Smooth muscle cell (in vitro differentiated cells): ENCODE measurements around the gene GRIN3B. TPM values are rescaled to one million over a fixed set of nuclear protein-coding genes. Genes with fewer than 3 reads are reported as not detected.
A peak's percentile ranks its signal among the peaks of the same experiment; 100 is the strongest.

Experiments used
- DNase-seq: peaks from one replicate; lab custom pipeline; 2025; ENCODE audit not compliant: unreplicated experiment; lab: John Stamatoyannopoulos, UW
- H2AFZ ChIP-seq: fragments of 200-600 bp; sonication (generic); 2 replicates; pipeline ENCODE4 v1.6.0; 2016; ENCODE audit warnings: antibody characterized with exemption, low read depth, mild to moderate bottlenecking
- H3F3A ChIP-seq: fragments of 200-600 bp; sonication (generic); 2 replicates; pipeline ENCODE4 v1.6.0; 2017; ENCODE audit warnings: antibody characterized with exemption, low read depth
- H3K27ac ChIP-seq: fragments of 200-600 bp; sonication (generic); 2 replicates; pipeline ENCODE4 v1.5.1; 2016; ENCODE audit warnings: low read depth, mild to moderate bottlenecking
- H3K27me3 ChIP-seq: fragments of 200-600 bp; sonication (generic); 2 replicates; pipeline ENCODE4 v1.6.1; 2016; ENCODE audit warnings: low read depth, mild to moderate bottlenecking
- H3K36me3 ChIP-seq: fragments of 200-600 bp; sonication (generic); 2 replicates; pipeline ENCODE4 v1.5.1; 2016; ENCODE audit warnings: low read depth
- H3K4me1 ChIP-seq: fragments of 200-600 bp; sonication (generic); 2 replicates; pipeline ENCODE4 v1.5.1; 2016; ENCODE audit warnings: low read depth
- H3K4me2 ChIP-seq: fragments of 200-600 bp; sonication (generic); 2 replicates; pipeline ENCODE4 v1.6.0; 2016; ENCODE audit warnings: mild to moderate bottlenecking
- H3K4me3 ChIP-seq: fragments of 200-600 bp; sonication (generic); 2 replicates; pipeline ENCODE4 v1.5.1; 2016; ENCODE audit warnings: mild to moderate bottlenecking
- H3K79me2 ChIP-seq: fragments of 200-600 bp; sonication (generic); 2 replicates; pipeline ENCODE4 v1.6.0; 2016; ENCODE audit warnings: low read depth, mild to moderate bottlenecking
- H3K9ac ChIP-seq: fragments of 200-600 bp; sonication (generic); 2 replicates; pipeline ENCODE4 v1.6.0; 2016; ENCODE audit warnings: low read depth
- H3K9me3 ChIP-seq: fragments of 200-600 bp; sonication (generic); replicated peaks from 2 replicates; pipeline ENCODE4 v1.5.1; 2016; ENCODE audit warnings: low read depth
- H4K20me1 ChIP-seq: fragments of 200-600 bp; sonication (generic); 2 replicates; pipeline ENCODE4 v1.6.0; 2016; ENCODE audit warnings: low read depth
- WGBS: methylation state at CpG from one replicate; pipeline ENCODE4 v1.1.7; 2016; ENCODE audit warnings: low lambda C conversion rate; 5-methylcytosine and 5-hydroxymethylcytosine counted together
- polyA plus RNA-seq: library from polyadenylated mRNA; unstranded; fragments of >200 nt; fragmentation: Nextera tagmentation; extraction: Ambion mirVana; gene quantifications from 2 replicates; pipeline ENCODE4 v1.2.1, GENCODE V29; 2016
- total RNA-seq: library from RNA; depleted of rRNA; stranded (reverse); fragments of >200 nt; gene quantifications from 2 replicates; pipeline ENCODE4 v1.2.3, GENCODE V29; 2014
- TF ChIP-seq, protein P1 (sequence below): fragments of 200-600 bp; sonication (generic); IDR thresholded peaks from 2 replicates; pipeline ENCODE4 v1.5.1; 2017; ENCODE audit warnings: borderline replicate concordance, mild to moderate bottlenecking, antibody characterized with exemption; ENCODE audit not compliant: insufficient read depth, poor library complexity, severe bottlenecking

GRIN3B gene
- total and polyA plus RNA-seq, 2 experiments from 2014 or later, result 1.2 to 12.6 TPM

DNA sequence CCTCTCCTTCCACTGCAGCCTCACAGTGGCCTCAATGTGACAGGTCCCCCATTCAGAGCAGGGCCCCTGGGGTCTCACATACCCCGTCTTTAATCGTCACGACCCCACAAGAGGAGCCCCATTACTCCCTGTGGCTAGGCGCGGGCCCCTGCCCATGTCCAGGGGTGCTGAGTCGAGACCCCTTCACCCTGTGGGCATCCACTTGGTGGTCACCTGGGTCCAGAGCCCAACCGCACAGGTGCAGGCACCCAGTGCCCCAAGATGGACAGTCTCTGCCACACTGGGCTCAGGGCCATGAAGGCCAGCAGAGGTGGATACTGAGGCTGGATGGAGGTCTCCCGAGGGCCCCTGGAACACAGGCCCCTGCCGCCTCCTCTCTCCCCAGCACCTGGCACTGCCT is 17.7 kb downstream of the GRIN3B start:
- Histone ChIP-seq H3K79me2 (peaks cover 77% of the 10 kb centered on the region), H3K9me3 (no peaks in the 10 kb centered on the region), H3K36me3 (no peaks in the 10 kb centered on the region), H3K9ac (peak overlapping the region; percentile 8), H3K27me3 (no peaks in the 10 kb centered on the region), H3K27ac (peak overlapping the region; percentile 80), H3F3A (peaks cover 10% of the 10 kb centered on the region), H3K4me3 (no peak overlapping the region), H2AFZ (no peak overlapping the region), H3K4me1 (peaks cover 27% of the 10 kb centered on the region), H3K4me2 (peak overlapping the region; percentile 62), H4K20me1 (peaks cover 77% of the 10 kb centered on the region)
- 94% methylated on average over 9 of the region's 9 CpGs for WGBS
- TF ChIP-seq, protein P1, sequence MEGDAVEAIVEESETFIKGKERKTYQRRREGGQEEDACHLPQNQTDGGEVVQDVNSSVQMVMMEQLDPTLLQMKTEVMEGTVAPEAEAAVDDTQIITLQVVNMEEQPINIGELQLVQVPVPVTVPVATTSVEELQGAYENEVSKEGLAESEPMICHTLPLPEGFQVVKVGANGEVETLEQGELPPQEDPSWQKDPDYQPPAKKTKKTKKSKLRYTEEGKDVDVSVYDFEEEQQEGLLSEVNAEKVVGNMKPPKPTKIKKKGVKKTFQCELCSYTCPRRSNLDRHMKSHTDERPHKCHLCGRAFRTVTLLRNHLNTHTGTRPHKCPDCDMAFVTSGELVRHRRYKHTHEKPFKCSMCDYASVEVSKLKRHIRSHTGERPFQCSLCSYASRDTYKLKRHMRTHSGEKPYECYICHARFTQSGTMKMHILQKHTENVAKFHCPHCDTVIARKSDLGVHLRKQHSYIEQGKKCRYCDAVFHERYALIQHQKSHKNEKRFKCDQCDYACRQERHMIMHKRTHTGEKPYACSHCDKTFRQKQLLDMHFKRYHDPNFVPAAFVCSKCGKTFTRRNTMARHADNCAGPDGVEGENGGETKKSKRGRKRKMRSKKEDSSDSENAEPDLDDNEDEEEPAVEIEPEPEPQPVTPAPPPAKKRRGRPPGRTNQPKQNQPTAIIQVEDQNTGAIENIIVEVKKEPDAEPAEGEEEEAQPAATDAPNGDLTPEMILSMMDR, result no peak
- DNase-seq, result no peak

DNA sequence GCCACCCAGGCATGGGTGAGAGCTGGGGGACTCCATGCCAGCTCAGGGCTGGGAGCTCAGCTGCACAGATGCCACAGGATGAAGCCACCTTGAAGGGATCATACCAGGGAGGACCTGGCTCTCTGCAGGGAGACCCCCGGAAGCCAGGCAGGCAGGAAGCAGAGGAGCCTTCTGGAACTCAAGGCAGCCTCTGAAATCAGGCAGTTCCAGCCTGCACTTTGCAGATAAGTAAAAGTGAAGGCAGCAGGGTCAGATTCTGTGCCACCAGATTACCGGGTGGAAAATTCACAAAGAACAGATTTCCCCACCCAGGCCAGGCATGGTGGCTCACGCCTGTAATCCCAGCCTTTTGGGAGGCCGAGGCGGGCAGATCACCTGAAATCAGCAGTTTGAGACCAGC is 18.2 kb downstream of the GRIN3B start:
- Histone ChIP-seq H3K9ac (no peak overlapping the region), H4K20me1 (peaks cover 72% of the 10 kb centered on the region), H3K4me3 (no peak overlapping the region)

DNA sequence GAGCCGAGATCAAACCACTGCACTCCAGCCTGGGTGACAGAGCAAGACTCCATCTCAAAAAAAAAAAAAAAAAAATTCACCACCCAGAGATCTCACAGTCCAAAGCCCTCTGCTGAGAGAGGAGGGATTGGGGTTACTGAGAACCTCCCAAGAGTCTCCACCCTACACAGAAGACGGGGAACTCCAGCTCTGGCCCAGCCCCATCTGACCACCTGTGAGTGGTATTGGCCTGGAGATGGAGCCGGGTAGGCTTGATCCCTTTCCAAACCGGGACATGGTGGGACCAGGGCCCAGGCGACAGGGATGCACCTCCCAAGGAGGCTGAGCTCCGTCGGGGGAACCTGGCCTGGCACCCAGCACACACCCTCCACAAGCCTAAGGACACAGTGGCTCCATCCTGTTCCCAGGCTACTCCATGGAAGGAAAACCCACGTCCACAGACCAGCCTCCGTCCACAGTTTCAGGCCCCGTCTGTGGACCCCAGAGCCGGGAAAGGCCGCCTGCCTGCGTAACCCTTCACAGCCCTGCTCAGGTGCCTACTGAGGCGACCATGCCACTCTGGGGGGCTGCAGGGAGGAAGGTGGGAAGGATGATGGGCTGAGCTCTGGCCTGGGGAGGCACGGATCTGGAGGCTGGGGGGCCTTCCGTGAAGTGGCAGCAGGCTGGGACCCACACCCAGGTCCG is 18.9 kb downstream of the GRIN3B start:
- Histone ChIP-seq H2AFZ (no peak overlapping the region), H3K9ac (peak overlapping the region; percentile 97), H3K9me3 (no peaks in the 10 kb centered on the region), H3K27ac (peak overlapping the region; percentile 11), H3K4me3 (peak overlapping the region; percentile 87), H3K4me2 (peak overlapping the region; percentile 96), H4K20me1 (peaks cover 66% of the 10 kb centered on the region), H3K79me2 (peaks cover 65% of the 10 kb centered on the region), H3K36me3 (no peaks in the 10 kb centered on the region), H3K4me1 (peaks cover 27% of the 10 kb centered on the region), H3F3A (peaks cover 10% of the 10 kb centered on the region), H3K27me3 (no peaks in the 10 kb centered on the region)
- TF ChIP-seq, protein P1, result no peak
- DNase-seq, result no peak
- WGBS, result 84% methylated on average over 17 of the region's 17 CpGs

More for the DNA sequence above, 18.2 kb downstream of the GRIN3B start:
- Histone ChIP-seq H3K9me3 (no peaks in the 10 kb centered on the region), H3K36me3 (no peaks in the 10 kb centered on the region), H3K4me1 (peaks cover 27% of the 10 kb centered on the region), H3K27ac (peak overlapping the region; percentile 11), H3K79me2 (peaks cover 72% of the 10 kb centered on the region), H2AFZ (no peak overlapping the region), H3K27me3 (no peaks in the 10 kb centered on the region), H3K4me2 (peak overlapping the region; percentile 96), H3F3A (peaks cover 10% of the 10 kb centered on the region)
- no peak for DNase-seq
- TF ChIP-seq, protein P1, result no peak
- WGBS, result 92% methylated on average over 5 of the region's 5 CpGs

DNA sequence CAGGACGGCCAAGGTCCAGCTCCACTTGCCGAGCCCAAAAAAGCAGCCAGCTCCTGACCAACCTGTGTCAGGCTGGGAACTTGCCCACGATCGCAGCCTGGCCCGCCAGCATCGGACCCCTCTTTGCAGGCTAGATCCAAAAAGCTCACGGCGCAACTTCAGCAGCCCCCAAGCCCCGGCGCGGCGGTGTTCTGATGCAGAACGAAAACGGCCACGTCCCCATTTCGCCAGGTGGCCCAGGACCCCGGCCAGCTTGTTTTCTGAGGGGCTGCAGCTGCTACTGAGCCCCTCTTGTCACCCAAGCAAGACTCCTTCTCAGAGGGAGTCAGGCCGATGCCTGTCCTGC is 19.4 kb downstream of the GRIN3B start:
- H3K4me1 ChIP-seq, result peaks cover 27% of the 10 kb centered on the region
- H3K4me2 ChIP-seq, result peak overlapping the region; percentile 96
- H2AFZ ChIP-seq, result no peak overlapping the region
- H3K9ac ChIP-seq, result peak overlapping the region; percentile 97
- 83% methylated on average over 18 of the region's 18 CpGs for WGBS
- peaks cover 60% of the 10 kb centered on the region for H3K79me2 ChIP-seq
- H3K4me3 ChIP-seq, result peak overlapping the region; percentile 87
- TF ChIP-seq, protein P1, result no peak
- H4K20me1 ChIP-seq, result peaks cover 60% of the 10 kb centered on the region
- peak overlapping the region; percentile 95 for H3K27ac ChIP-seq
- no peak for DNase-seq
- H3K36me3 ChIP-seq, result no peaks in the 10 kb centered on the region
- no peaks in the 10 kb centered on the region for H3K9me3 ChIP-seq
- H3F3A ChIP-seq, result peaks cover 10% of the 10 kb centered on the region
- no peaks in the 10 kb centered on the region for H3K27me3 ChIP-seq
